ENCODE results near the gene NPTN.

Gene NPTN

GRCh38 chr15:73522011-73522410, 111.2 kb downstream of the NPTN start:
- no peak for DNase-seq (ENCODE audit: low read depth in 2 of 3, low spot score in 2 of 3)

- DNase-seq (ENCODE audit: low read depth in 2 of 3, low spot score in 2 of 3) = no peak
Observed at GRCh38 chr15:73518876-73519733, 114.1 kb downstream of the NPTN start.

GRCh38 chr15:73518180-73518862, 114.9 kb downstream of the NPTN start:
- no peak for DNase-seq (ENCODE audit: low read depth in 2 of 3, low spot score in 2 of 3)

GRCh38 chr15:73517566-73517965, 115.6 kb downstream of the NPTN start:
- DNase-seq (ENCODE audit: low read depth in 2 of 3, low spot score in 2 of 3) = no peak

- DNase-seq (ENCODE audit: low read depth in 2 of 3, low spot score in 2 of 3) = no peak
Observed at GRCh38 chr15:73515527-73515926, 117.7 kb downstream of the NPTN start.

All from activated CD8-positive, alpha-beta memory T cell treated with anti-CD3 and anti-CD28 coated beads for 48 hours (primary cell).